ENCODE results near the gene ZDHHC14. TPM values are rescaled to one million over a fixed set of nuclear protein-coding genes. Genes with fewer than 3 reads are reported as not detected.

Gene ZDHHC14
- total and polyA plus RNA-seq, 7 donors = 2.5 to 14.6 (median 4.3) TPM

DNA sequence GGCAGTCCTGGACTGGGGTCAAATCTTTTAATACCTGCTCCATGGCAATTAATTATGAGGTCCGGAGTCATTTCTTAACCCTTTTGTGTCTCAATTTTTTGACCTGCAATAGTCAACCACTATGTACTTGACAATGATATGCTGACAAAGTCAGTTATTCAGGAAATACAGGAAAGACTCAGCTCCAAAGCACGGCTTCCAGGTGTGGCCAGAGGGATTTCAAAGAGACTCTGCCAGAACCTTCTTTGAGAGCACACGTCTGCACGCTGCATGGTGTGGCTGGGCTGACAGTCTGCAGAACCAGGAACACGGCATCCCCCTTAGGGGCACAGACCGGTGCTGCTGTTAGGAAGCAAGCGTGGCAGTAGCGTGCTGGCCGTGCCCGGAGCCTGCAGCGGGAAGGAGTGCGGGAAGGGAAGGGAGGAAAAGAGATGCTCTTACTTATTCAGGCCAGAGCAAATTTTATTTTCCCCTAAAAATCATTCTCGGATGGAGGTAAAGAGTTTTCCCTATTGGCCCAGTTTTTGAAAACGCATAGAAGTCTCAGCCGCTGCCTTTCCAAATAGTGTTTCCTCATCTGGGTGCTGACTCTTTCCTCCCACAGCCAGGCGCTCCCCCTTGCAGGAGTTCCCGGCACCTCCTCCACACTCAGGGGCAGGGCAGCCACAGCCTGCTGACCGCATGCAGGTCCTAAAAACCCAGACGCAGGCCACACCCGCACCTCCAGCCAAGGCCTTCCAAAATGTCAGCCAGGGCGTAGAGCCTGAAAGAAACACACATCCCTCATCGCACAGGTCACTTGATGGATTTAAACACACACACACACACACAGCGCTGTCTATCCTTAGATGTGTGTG, 254.6 kb downstream of the ZDHHC14 start:
- intact Hi-C loops (cut with DNase I) = no loop called here
- Histone ChIP-seq H3K4me1 (peaks cover 8% of the 10 kb centered on the region), H3K36me3 (ENCODE audit: insufficient read depth in 1 of 2, low read depth in 1 of 2) (no peaks in the 10 kb centered on the region), H3K27ac (no peak overlapping the region), H3K9me3 (no peaks in the 10 kb centered on the region), H3K4me3 (no peak overlapping the region), H3K27me3 (ENCODE audit: insufficient read depth in 3 of 3, low read length in 2 of 3) (no peaks in the 10 kb centered on the region)
- no peak for DNase-seq
- 86 to 90% (median 88%) methylated on average over 23 of the region's 23 CpGs for WGBS, 3 donors
- no peak for TF ChIP-seq CTCF (IDR thresholded peaks at IDR 0.05)
- no peak for ATAC-seq

GRCh38 chr6:157637516-157637915, 256.5 kb downstream of the ZDHHC14 start:
- Histone ChIP-seq H3K4me3 (no peak overlapping the region), H3K9me3 (no peaks in the 10 kb centered on the region), H3K4me1 (no peaks in the 10 kb centered on the region), H3K27me3 (ENCODE audit: insufficient read depth in 3 of 3, low read length in 2 of 3) (no peaks in the 10 kb centered on the region), H3K36me3 (ENCODE audit: insufficient read depth in 1 of 2, low read depth in 1 of 2) (no peaks in the 10 kb centered on the region), H3K27ac (no peak overlapping the region)
- no peak for TF ChIP-seq CTCF (IDR thresholded peaks at IDR 0.05)
- ATAC-seq (no peak), DNase-seq (no peak)
- WGBS, 3 donors = 87 to 89% (median 88%) methylated on average over 5 of the region's 5 CpGs
- intact Hi-C loops (cut with DNase I) = no loop called here

- no peaks in the 10 kb centered on the region for H3K36me3 ChIP-seq (ENCODE audit: insufficient read depth in 1 of 2, low read depth in 1 of 2)
- no peak overlapping the region for H3K4me3 ChIP-seq
- no peaks in the 10 kb centered on the region for H3K9me3 ChIP-seq
- no peaks in the 10 kb centered on the region for H3K27me3 ChIP-seq (ENCODE audit: insufficient read depth in 3 of 3, low read length in 2 of 3)
- TF ChIP-seq CTCF (IDR thresholded peaks at IDR 0.05) = no peak
- H3K27ac ChIP-seq = no peak overlapping the region
- H3K4me1 ChIP-seq = no peaks in the 10 kb centered on the region
- intact Hi-C loops (cut with DNase I) = no loop called here
- 93 to 96% (median 94%) methylated on average over 8 of the region's 8 CpGs for WGBS, 3 donors
- DNase-seq = no peak
- ATAC-seq = no peak
Observed at GRCh38 chr6:157637941-157638662, 257.1 kb downstream of the ZDHHC14 start.

GRCh38 chr6:157638779-157639178, 257.8 kb downstream of the ZDHHC14 start:
- TF ChIP-seq CTCF (IDR thresholded peaks at IDR 0.05) = no peak
- H3K9me3 ChIP-seq = no peaks in the 10 kb centered on the region
- no peak overlapping the region for H3K4me3 ChIP-seq
- 81 to 85% (median 85%) methylated on average over 7 of the region's 7 CpGs for WGBS, 3 donors
- ATAC-seq = no peak
- H3K27ac ChIP-seq = no peak overlapping the region
- DNase-seq = no peak
- no peaks in the 10 kb centered on the region for H3K4me1 ChIP-seq
- no peaks in the 10 kb centered on the region for H3K27me3 ChIP-seq (ENCODE audit: insufficient read depth in 3 of 3, low read length in 2 of 3)
- H3K36me3 ChIP-seq (ENCODE audit: insufficient read depth in 1 of 2, low read depth in 1 of 2) = no peaks in the 10 kb centered on the region
- intact Hi-C loops (cut with DNase I) = no loop called here
